ENCODE measurements around the gene MBNL3. TPM values are rescaled to one million over a fixed set of nuclear protein-coding genes. Genes with fewer than 3 reads are reported as not detected.

Gene MBNL3, protein sequence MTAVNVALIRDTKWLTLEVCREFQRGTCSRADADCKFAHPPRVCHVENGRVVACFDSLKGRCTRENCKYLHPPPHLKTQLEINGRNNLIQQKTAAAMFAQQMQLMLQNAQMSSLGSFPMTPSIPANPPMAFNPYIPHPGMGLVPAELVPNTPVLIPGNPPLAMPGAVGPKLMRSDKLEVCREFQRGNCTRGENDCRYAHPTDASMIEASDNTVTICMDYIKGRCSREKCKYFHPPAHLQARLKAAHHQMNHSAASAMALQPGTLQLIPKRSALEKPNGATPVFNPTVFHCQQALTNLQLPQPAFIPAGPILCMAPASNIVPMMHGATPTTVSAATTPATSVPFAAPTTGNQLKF
- total RNA-seq: 10 to 100 TPM; 36.8 to 40.5 TPM

DNA sequence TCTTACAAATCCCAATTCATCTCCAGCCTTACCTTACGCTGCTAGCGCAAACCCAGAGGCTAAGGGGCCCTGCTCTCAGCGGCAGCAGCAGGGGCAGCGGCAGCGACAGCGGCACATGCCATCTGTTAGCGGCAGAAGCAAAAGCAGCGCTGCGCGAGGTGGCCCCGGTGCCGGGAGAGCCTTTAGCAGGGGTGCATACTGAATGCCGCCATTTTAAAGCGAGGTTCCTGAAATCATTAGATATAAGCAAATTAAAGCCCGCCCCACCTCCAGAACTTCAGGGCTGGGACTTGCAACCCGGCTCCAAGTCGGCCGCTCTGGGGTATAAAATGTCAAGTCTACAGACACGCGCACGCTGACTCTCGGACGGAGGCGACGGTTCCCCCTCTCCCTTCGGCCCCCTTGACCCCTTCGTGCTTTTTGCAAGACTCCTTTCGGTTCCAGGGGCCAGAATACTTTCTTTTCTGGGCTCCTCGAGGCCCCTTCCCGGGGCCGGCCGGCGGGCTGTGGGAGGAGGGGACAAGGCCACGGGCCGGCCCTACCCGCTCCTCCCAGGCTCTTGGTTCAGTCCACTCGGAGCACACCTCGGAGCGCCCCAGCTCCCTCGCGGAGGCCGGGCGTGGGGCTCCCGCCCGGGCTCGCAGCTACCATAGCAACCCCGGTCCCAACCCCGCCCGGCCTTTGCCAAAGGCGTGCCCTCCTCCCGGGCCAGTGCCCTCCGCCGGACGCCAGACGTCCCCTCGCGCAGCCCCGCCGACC, at the start of gene MBNL3:
Gene MBNL3, minus strand, starts transcription at position 220 of the 759 bp plus-strand sequence. CDS start 49,427 bp downstream, outside the sequence.
- intact Hi-C loops (cut with DNase I): no loop called here
- Histone ChIP-seq H3K27me3 (no peaks in the 10 kb centered on the region), H3K4me1 (peaks cover 1% of the 10 kb centered on the region), H3K9me3 (no peaks in the 10 kb centered on the region), H3K4me3 (peak within 1 kb of the TSS; percentile 48), H3K27ac (peak within 1 kb of the TSS; percentile 87), H3K36me3 (no peaks in the 10 kb centered on the region), H3K9ac (ENCODE audit: low read depth in 2 of 2, low read length in 2 of 2) (peak within 1 kb of the TSS; percentile 64 to 69)
- DNase-seq: peak; percentile 77
- TF ChIP-seq, protein P1, sequence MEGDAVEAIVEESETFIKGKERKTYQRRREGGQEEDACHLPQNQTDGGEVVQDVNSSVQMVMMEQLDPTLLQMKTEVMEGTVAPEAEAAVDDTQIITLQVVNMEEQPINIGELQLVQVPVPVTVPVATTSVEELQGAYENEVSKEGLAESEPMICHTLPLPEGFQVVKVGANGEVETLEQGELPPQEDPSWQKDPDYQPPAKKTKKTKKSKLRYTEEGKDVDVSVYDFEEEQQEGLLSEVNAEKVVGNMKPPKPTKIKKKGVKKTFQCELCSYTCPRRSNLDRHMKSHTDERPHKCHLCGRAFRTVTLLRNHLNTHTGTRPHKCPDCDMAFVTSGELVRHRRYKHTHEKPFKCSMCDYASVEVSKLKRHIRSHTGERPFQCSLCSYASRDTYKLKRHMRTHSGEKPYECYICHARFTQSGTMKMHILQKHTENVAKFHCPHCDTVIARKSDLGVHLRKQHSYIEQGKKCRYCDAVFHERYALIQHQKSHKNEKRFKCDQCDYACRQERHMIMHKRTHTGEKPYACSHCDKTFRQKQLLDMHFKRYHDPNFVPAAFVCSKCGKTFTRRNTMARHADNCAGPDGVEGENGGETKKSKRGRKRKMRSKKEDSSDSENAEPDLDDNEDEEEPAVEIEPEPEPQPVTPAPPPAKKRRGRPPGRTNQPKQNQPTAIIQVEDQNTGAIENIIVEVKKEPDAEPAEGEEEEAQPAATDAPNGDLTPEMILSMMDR (IDR thresholded peaks at IDR 0.05): no peak

DNA sequence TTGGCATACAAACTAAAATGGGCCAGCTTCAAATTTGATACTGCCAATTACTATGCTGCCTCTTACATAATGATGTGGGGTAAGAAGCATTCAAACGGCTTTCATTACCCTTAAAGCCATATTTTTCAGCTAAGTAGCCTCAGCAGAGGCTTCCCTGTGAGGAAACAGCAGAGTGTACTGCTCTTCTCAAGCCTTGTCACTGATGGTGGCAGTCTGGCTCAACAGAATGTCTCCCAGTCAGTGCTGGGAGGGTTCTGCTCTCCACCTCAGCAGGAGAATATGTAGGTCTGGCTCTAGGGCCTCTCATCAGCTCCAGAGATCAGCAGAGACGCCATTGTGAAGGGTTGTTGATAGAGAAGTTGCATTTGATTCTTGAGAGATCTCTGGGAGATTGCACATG, 44.6 kb upstream of the MBNL3 start:
- Histone ChIP-seq H3K27me3 (no peaks in the 10 kb centered on the region), H3K9me3 (no peaks in the 10 kb centered on the region), H3K27ac (no peak overlapping the region), H3K9ac (ENCODE audit: low read depth in 2 of 2, low read length in 2 of 2) (no peak overlapping the region), H3K36me3 (no peaks in the 10 kb centered on the region), H3K4me1 (no peaks in the 10 kb centered on the region), H3K4me3 (no peak overlapping the region)
- no peak for DNase-seq
- TF ChIP-seq, protein P1 (IDR thresholded peaks at IDR 0.05): no peak
- intact Hi-C loops (cut with DNase I): no loop called here

DNA sequence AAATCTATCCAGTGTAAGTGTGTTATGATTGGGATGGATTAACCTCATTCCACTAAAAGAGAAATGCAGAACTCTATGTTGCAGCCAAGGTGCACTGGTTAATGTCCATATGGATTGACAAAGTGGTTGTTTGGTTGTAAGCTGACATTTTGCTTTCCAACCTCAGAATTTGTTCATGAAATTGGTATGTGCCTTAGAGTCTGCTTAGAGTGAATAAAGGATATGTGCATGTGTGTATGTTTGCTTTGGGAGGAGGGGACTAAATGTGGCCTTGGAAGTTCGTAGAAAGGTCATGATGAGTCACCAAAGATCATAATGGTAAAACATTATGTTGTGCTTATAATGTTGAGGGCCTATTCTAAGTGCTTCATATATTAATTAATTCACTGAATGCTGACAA, 44.1 kb upstream of the MBNL3 start:
- TF ChIP-seq, protein P1 (IDR thresholded peaks at IDR 0.05): no peak
- Histone ChIP-seq H3K4me3 (no peak overlapping the region), H3K27ac (no peak overlapping the region), H3K9me3 (no peaks in the 10 kb centered on the region), H3K27me3 (no peaks in the 10 kb centered on the region), H3K36me3 (no peaks in the 10 kb centered on the region), H3K4me1 (no peaks in the 10 kb centered on the region), H3K9ac (ENCODE audit: low read depth in 2 of 2, low read length in 2 of 2) (no peak overlapping the region)
- intact Hi-C loops (cut with DNase I): no loop called here
- no peak for DNase-seq

DNA sequence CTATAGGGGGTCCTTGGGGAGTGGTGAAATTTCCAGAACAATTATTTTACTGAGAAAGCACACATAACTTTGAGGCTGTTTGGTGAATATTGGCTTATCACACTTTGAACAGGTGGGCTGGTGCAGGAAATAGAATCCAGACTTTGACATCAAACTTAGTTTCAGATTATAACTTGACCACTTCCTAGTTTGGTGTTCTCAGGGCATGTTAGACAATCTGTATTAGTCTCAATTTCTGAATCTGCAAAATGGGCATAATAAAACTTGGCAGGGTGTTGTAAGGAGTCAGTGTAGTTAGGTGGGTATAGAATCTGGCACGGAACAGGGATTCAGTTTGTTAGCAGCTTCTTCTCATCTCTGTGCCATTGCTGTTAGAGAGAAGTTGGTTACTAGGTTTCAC, 43.3 kb upstream of the MBNL3 start:
- no peak for DNase-seq
- Histone ChIP-seq H3K9ac (ENCODE audit: low read depth in 2 of 2, low read length in 2 of 2) (no peak overlapping the region), H3K27me3 (no peaks in the 10 kb centered on the region), H3K4me1 (no peaks in the 10 kb centered on the region), H3K4me3 (no peak overlapping the region), H3K27ac (no peak overlapping the region), H3K36me3 (no peaks in the 10 kb centered on the region), H3K9me3 (no peaks in the 10 kb centered on the region)
- intact Hi-C loops (cut with DNase I): no loop called here
- TF ChIP-seq, protein P1 (IDR thresholded peaks at IDR 0.05): no peak

DNA sequence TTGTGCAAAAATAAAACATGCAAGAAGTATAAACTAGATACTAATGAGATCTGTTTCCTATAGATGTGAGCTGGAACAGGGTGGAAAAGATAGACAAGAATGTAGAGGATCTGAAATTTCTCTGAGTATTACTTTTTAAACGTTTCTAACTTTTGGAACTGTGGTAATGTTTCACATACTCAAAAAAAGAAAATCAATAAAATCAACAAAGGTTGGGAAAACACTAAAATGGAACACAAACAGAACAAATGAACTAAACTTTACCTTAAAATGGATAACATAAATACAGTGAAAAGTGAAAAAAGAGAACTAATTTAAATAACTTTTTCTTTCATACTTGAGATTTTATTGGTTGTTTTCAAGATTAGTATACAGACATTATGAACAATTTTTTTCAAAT, 32.0 kb upstream of the MBNL3 start:
- H3K27ac ChIP-seq: no peak overlapping the region
- intact Hi-C loops (cut with DNase I): no loop called here

More for the DNA sequence above, 32.0 kb upstream of the MBNL3 start:
- TF ChIP-seq, protein P1 (IDR thresholded peaks at IDR 0.05): no peak
- no peak overlapping the region for H3K4me3 ChIP-seq
- no peak for DNase-seq
- no peaks in the 10 kb centered on the region for H3K4me1 ChIP-seq
- peaks cover 5% of the 10 kb centered on the region for H3K27me3 ChIP-seq
- no peaks in the 10 kb centered on the region for H3K36me3 ChIP-seq
- H3K9me3 ChIP-seq: no peaks in the 10 kb centered on the region
- no peak overlapping the region for H3K9ac ChIP-seq (ENCODE audit: low read depth in 2 of 2, low read length in 2 of 2)

All from colonic mucosa (tissue), 4 donors.